Activated CD4-positive, CD25-positive, alpha-beta regulatory T cell treated with anti-CD3 and anti-CD28 coated beads, Interleukin-2, amount 50 U/mL, for 72 hours (primary cell): ENCODE data around the gene LRRC55.
"Not testable (repeated sequence)": the region's sequence is repeated elsewhere in the genome, so short reads cannot be mapped to it uniquely, and the experiment has no call there.

Experiments used
- DNase-seq: peaks from one replicate; pipeline ENCODE4 v3.0.0; 2021

The LRRC55 gene

GRCh38 chr11:57162179-57162898 is 19.4 kb upstream of the LRRC55 start:
- no peak for DNase-seq

- no peak for DNase-seq
Measured at GRCh38 chr11:57163160-57163868, 18.4 kb upstream of the LRRC55 start.

GRCh38 chr11:57164317-57164716 is 17.4 kb upstream of the LRRC55 start:
- DNase-seq = no peak

- DNase-seq = no peak
Measured at GRCh38 chr11:57167125-57167846, 14.5 kb upstream of the LRRC55 start.

- not testable (repeated sequence) for DNase-seq
Measured at GRCh38 chr11:57169732-57170313, 11.9 kb upstream of the LRRC55 start.

GRCh38 chr11:57172031-57172430 is 9.7 kb upstream of the LRRC55 start:
- DNase-seq = no peak

- DNase-seq = no peak
Measured at GRCh38 chr11:57174656-57175055, 7.1 kb upstream of the LRRC55 start.

GRCh38 chr11:57175478-57175877 is 6.3 kb upstream of the LRRC55 start:
- no peak for DNase-seq

- DNase-seq = no peak
Measured at GRCh38 chr11:57178334-57178733, 3.4 kb upstream of the LRRC55 start.

- no peak for DNase-seq
Measured at GRCh38 chr11:57179681-57180080, 2.1 kb upstream of the LRRC55 start.

GRCh38 chr11:57180081-57180561 is 1.6 kb upstream of the LRRC55 start:
- no peak for DNase-seq

- no peak for DNase-seq
Measured at GRCh38 chr11:57180964-57181363, 789 bp upstream of the LRRC55 start.

- no peak for DNase-seq
Measured at GRCh38 chr11:57182896-57183295, 1.1 kb downstream of the LRRC55 start.

GRCh38 chr11:57190548-57190947 is 8.8 kb downstream of the LRRC55 start:
- no peak for DNase-seq

- no peak for DNase-seq
Measured at GRCh38 chr11:57191311-57192219, 9.8 kb downstream of the LRRC55 start.

- DNase-seq = no peak
Measured at GRCh38 chr11:57192316-57192715, 10.6 kb downstream of the LRRC55 start.

- DNase-seq = no peak
Measured at GRCh38 chr11:57196596-57196995, 14.8 kb downstream of the LRRC55 start.

- DNase-seq = no peak
Measured at GRCh38 chr11:57197762-57198161, 16.0 kb downstream of the LRRC55 start.

- DNase-seq = no peak
Measured at GRCh38 chr11:57199330-57199729, 17.6 kb downstream of the LRRC55 start.

GRCh38 chr11:57200917-57201316 is 19.2 kb downstream of the LRRC55 start:
- DNase-seq = no peak

GRCh38 chr11:57202281-57202680 is 20.5 kb downstream of the LRRC55 start:
- no peak for DNase-seq

- DNase-seq = no peak
Measured at GRCh38 chr11:57203359-57203758, 21.6 kb downstream of the LRRC55 start.
